Activated T-cell treated with anti-CD3 and anti-CD28 coated beads, Interleukin-2, amount 50 U/mL, for 72 hours (primary cell): ENCODE measurements around the gene PCDHGB3. TPM values are rescaled to one million over a fixed set of nuclear protein-coding genes. Genes with fewer than 3 reads are reported as not detected.

Source experiments
- ATAC-seq, 2 donors: fragments of 150-1000 bp; cut with Tn5 transposase; replicated peaks in 1 of 2; 2 replicates each; pipeline ENCODE4 v1.10.0; 2021; ENCODE audit warnings: moderate library complexity in 2 of 2, mild to moderate bottlenecking in 1 of 2
- DNase-seq, 2 donors: peaks; one replicate each; pipeline ENCODE4 v3.0.0; 2021 to 2022; ENCODE audit warnings: mixed read lengths in 1 of 2
- H3K27ac Mint-ChIP-seq: one replicate; pipeline ENCODE4 v1.8.0; 2022; ENCODE audit warnings: mild to moderate bottlenecking, moderate library complexity, mixed read lengths
- H3K27me3 Mint-ChIP-seq: one replicate; pipeline ENCODE4 v1.8.0; 2022; ENCODE audit warnings: low read depth, mixed read lengths
- H3K36me3 Mint-ChIP-seq, 2 donors: one replicate each; pipeline ENCODE4 v1.8.0; 2022; ENCODE audit warnings: mixed read lengths in 2 of 2, mild to moderate bottlenecking in 1 of 2; ENCODE audit not compliant: insufficient read depth in 2 of 2
- H3K4me1 Mint-ChIP-seq: one replicate; pipeline ENCODE4 v1.8.0; 2022; ENCODE audit warnings: low read depth, mixed read lengths
- H3K4me3 Mint-ChIP-seq, 2 donors: one replicate each; pipeline ENCODE4 v1.8.0; 2022; ENCODE audit warnings: mild to moderate bottlenecking in 2 of 2, mixed read lengths in 2 of 2, moderate library complexity in 2 of 2
- H3K9me3 Mint-ChIP-seq, 2 donors: one replicate each; pipeline ENCODE4 v1.8.0; 2022; ENCODE audit warnings: mixed read lengths in 2 of 2
- total RNA-seq, 2 donors: library from RNA; stranded (reverse); gene quantifications; one replicate each; pipeline ENCODE4 v1.2.3, GENCODE V29; 2022

PCDHGB3 gene
- total RNA-seq, 2 donors from 2014 or later, result 0.19 to 0.28 TPM

GRCh38 chr5:141420855-141421488 lies 50.9 kb downstream of the PCDHGB3 start, which contains the start of gene PCDHGA11:
Gene PCDHGA11 (plus strand): TSS chr5:141421051. CDS start chr5:141421228, 177 bp downstream.
- peaks cover 19 to 34% of the 10 kb centered on the region in 2 donors for H3K36me3 Mint-ChIP-seq
- H3K27me3 Mint-ChIP-seq, result peaks cover 85% of the 10 kb centered on the region
- H3K9me3 Mint-ChIP-seq, result peaks cover 5 to 12% of the 10 kb centered on the region in 2 donors
- peaks cover 20% of the 10 kb centered on the region for H3K4me1 Mint-ChIP-seq
- ATAC-seq (peak; percentile 48 to 49), DNase-seq (peak; percentile 56 to 58)
- peak within 1 kb of the TSS; percentile 80 for H3K27ac Mint-ChIP-seq
- peak within 1 kb of the TSS; percentile 85 to 87 for H3K4me3 Mint-ChIP-seq

GRCh38 chr5:141421489-141421855 lies 51.4 kb downstream of the PCDHGB3 start:
- DNase-seq, result no peak
- peaks cover 20% of the 10 kb centered on the region for H3K4me1 Mint-ChIP-seq
- H3K4me3 Mint-ChIP-seq, result peak overlapping the region; percentile 85 to 87
- no peak for ATAC-seq
- peaks cover 88% of the 10 kb centered on the region for H3K27me3 Mint-ChIP-seq
- H3K27ac Mint-ChIP-seq, result peak overlapping the region; percentile 38
- H3K9me3 Mint-ChIP-seq, result peaks cover 5 to 12% of the 10 kb centered on the region in 2 donors
- peaks cover 19 to 34% of the 10 kb centered on the region in 2 donors for H3K36me3 Mint-ChIP-seq

Other genes starting within 250 kb of the PCDHGB3 start
- not detected for gene PCDHB4, start 248.4 kb upstream of the PCDHGB3 start, total RNA-seq
- not detected for gene PCDHB5, start 235.0 kb upstream of the PCDHGB3 start, total RNA-seq
- not detected for gene PCDHB6, start 220.2 kb upstream of the PCDHGB3 start, total RNA-seq
- gene PCDHB7, start 197.6 kb upstream of the PCDHGB3 start, total RNA-seq, result not detected
- gene PCDHB8, start 192.5 kb upstream of the PCDHGB3 start, total RNA-seq, result not detected
- gene PCDHB16, start 187.9 kb upstream of the PCDHGB3 start, total RNA-seq, result not detected
- gene PCDHB9, start 183.1 kb upstream of the PCDHGB3 start, total RNA-seq, result under 1 TPM in 1 of 2 donors, not detected in 1; 0.05 TPM
- not detected for gene PCDHB10, start 177.9 kb upstream of the PCDHGB3 start, total RNA-seq
- gene PCDHB11, start 170.6 kb upstream of the PCDHGB3 start, total RNA-seq, result not detected
- gene PCDHB12, start 161.5 kb upstream of the PCDHGB3 start, total RNA-seq, result not detected
- gene PCDHB13, start 156.3 kb upstream of the PCDHGB3 start, total RNA-seq, result not detected
- gene PCDHB14, start 146.9 kb upstream of the PCDHGB3 start, total RNA-seq, result not detected
- gene PCDHB15, start 124.8 kb upstream of the PCDHGB3 start, total RNA-seq, result not detected
- gene SLC25A2, start 66.2 kb upstream of the PCDHGB3 start, total RNA-seq, result under 1 TPM; 0.46 to 0.63 TPM
- gene TAF7, start 49.5 kb upstream of the PCDHGB3 start, total RNA-seq, result 10 to 100 TPM; 56.7 to 62.5 TPM
- gene PCDHGA1, start 39.7 kb upstream of the PCDHGB3 start, total RNA-seq, result under 1 TPM; 0.05 TPM
- gene PCDHGA2, start 31.5 kb upstream of the PCDHGB3 start, total RNA-seq, result under 1 TPM in 1 of 2 donors, not detected in 1; 0.07 TPM
- gene PCDHGA3, start 26.4 kb upstream of the PCDHGB3 start, total RNA-seq, result under 1 TPM in 1 of 2 donors, not detected in 1; 0.12 TPM
- under 1 TPM in 1 of 2 donors, not detected in 1; 0.19 TPM for gene PCDHGB1, start 20.1 kb upstream of the PCDHGB3 start, total RNA-seq
- gene PCDHGA4, start 15.2 kb upstream of the PCDHGB3 start, total RNA-seq, result under 1 TPM; 0.25 to 0.26 TPM
- gene PCDHGB2, start 10.2 kb upstream of the PCDHGB3 start, total RNA-seq, result under 1 TPM; 0.28 to 0.34 TPM
- gene PCDHGA5, start 6.1 kb upstream of the PCDHGB3 start, total RNA-seq, result under 1 TPM in 1 of 2 donors, not detected in 1; 0.12 TPM
- gene PCDHGA6, start 3.6 kb downstream of the PCDHGB3 start, total RNA-seq, result under 1 TPM; 0.16 to 0.29 TPM
- under 1 TPM in 1 of 2 donors, not detected in 1; 0.12 TPM for gene PCDHGA7, start 12.5 kb downstream of the PCDHGB3 start, total RNA-seq
- not detected for gene PCDHGB4, start 17.5 kb downstream of the PCDHGB3 start, total RNA-seq
- gene PCDHGA8, start 22.4 kb downstream of the PCDHGB3 start, total RNA-seq, result not detected
- gene PCDHGB5, start 27.7 kb downstream of the PCDHGB3 start, total RNA-seq, result under 1 TPM; 0.17 to 0.21 TPM
- under 1 TPM; 0.09 to 0.10 TPM for gene PCDHGA9, start 32.5 kb downstream of the PCDHGB3 start, total RNA-seq
- under 1 TPM in 1 of 2 donors, not detected in 1; 0.09 TPM for gene PCDHGB6, start 37.8 kb downstream of the PCDHGB3 start, total RNA-seq
- under 1 TPM; 0.12 TPM for gene PCDHGA10, start 42.7 kb downstream of the PCDHGB3 start, total RNA-seq
- gene PCDHGB7, start 47.4 kb downstream of the PCDHGB3 start, total RNA-seq, result under 1 TPM in 1 of 2 donors, not detected in 1; 0.17 TPM
- gene PCDHGA11, start 50.8 kb downstream of the PCDHGB3 start, total RNA-seq, result under 1 TPM in 1 of 2 donors, not detected in 1; 0.22 TPM
- under 1 TPM; 0.12 to 0.17 TPM for gene PCDHGA12, start 60.3 kb downstream of the PCDHGB3 start, total RNA-seq
- not detected for gene PCDHGC3, start 105.7 kb downstream of the PCDHGB3 start, total RNA-seq
- not detected for gene PCDHGC4, start 114.8 kb downstream of the PCDHGB3 start, total RNA-seq
- gene PCDHGC5, start 118.8 kb downstream of the PCDHGB3 start, total RNA-seq, result not detected
- 100 to 1,000 TPM; 162 to 165 TPM for gene DIAPH1, start 248.8 kb downstream of the PCDHGB3 start, total RNA-seq